NCI-H510A (cell line): Measurements from ENCODE around the gene ARHGAP42.

ENCODE experiments used
- DNase-seq: peaks from one replicate; lab custom pipeline; 2025; lab: John Stamatoyannopoulos, UW

ARHGAP42 gene

GRCh38 chr11:100832829-100833228, 145.7 kb downstream of the ARHGAP42 start:
- DNase-seq, result no peak

- no peak for DNase-seq
These were observed 146.2 kb downstream of the ARHGAP42 start for GRCh38 chr11:100833276-100833675.

DNA sequence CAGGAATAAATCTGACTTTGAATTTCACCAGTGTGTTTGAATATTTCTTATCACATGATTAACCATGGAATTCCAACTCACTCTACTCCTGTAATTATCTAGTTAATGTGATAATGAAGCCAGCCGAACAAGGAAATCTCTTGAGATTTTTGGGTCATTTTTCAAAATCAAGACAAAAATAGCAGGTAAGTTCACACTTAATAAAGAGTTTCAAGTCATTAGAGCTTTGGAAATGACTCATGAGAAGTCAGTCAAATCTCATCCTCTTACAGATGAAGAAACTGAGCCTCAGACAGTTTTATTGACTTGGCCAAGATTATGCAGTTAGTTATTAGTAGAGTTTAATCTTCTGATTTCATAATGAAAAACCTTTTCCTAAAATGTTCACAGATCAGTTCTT, 148.8 kb downstream of the ARHGAP42 start:
- no peak for DNase-seq

GRCh38 chr11:100837311-100837710, 150.2 kb downstream of the ARHGAP42 start:
- no peak for DNase-seq

- DNase-seq, result no peak
These were observed 154.8 kb downstream of the ARHGAP42 start for GRCh38 chr11:100841711-100842407.

DNA sequence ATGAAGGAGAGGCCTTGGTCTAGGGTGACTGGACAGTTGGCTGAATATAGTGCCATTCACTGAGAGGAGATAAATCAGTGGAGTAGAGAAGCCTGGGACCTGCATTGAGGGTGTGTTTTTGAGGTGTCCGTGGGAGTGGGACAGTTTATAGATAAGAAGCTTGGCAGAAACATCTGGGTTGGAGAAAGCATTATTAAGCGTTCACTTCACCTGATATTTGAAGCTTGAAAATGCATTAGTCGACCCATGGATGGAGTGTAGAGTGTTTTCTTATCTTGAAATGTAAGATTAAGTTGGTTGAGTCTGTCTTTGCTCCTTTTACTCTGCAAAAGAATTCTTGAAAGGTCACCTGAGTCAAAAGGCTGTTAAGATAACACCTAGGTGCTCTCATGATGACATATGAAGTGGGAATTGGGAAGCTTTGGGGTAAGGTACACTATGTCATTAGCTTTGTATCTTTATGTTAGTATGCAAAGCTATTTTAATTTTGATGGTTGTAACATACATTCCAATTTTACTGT, 160.7 kb downstream of the ARHGAP42 start:
- no peak for DNase-seq

DNA sequence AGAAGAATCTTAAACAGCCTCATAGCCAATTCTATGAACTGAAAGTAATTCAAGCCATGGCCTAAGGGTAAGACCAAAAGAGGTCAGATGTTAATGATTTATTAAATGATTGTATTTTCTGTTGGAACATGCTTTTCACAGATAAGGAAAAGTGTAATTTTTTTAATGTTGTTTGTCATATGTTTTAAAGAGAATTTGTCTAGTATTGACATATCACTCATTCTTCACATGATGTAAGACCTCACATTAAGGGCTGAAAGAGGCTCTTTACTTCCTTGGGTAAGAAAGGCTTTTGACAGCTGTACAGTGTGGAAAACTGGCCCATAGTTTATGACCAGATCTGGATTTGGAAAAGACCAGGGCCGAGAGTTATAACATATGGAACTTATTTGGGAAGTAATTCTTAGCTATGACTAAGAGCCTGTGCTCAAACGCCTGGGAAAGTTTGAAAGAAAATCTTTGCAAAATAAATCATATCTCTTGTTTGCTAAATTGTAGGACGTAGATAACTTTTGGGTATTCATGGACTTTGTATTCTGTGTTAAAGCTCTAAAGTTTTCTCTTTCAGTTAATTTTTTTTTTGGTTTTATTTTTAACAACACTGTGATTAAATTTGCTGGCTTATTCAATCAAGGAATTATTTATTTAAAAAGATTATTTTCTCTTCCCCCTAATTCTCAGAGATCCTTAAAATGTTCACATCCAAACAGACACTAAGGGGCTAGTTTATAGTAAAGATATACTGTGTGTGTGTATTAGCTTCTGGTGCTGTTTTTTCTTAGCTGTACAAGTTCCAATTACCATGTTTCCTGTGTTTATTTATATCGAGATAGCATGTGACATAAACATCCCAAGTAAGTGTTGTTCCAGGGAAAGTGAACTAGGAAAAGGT, 162.2 kb downstream of the ARHGAP42 start:
- DNase-seq, result no peak

DNA sequence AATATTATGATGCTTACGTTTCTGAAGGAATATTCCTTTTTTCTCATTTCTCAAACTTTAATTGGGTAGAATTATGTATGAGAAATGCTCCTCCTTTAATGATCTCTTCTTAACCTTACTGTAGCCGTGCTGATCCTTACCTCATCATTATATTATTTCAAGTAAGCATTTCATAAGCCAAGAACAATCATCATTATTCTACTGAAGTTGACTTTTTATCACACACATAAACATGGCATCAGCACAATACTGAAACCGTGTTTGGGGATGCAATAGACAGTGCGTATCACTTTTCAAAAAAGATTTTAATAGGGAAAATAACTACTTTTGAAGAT, 162.8 kb downstream of the ARHGAP42 start:
- no peak for DNase-seq

- DNase-seq, result no peak
These were observed 164.1 kb downstream of the ARHGAP42 start for GRCh38 chr11:100851147-100851546.

- DNase-seq, result no peak
These were observed 164.6 kb downstream of the ARHGAP42 start for GRCh38 chr11:100851584-100852152.

DNA sequence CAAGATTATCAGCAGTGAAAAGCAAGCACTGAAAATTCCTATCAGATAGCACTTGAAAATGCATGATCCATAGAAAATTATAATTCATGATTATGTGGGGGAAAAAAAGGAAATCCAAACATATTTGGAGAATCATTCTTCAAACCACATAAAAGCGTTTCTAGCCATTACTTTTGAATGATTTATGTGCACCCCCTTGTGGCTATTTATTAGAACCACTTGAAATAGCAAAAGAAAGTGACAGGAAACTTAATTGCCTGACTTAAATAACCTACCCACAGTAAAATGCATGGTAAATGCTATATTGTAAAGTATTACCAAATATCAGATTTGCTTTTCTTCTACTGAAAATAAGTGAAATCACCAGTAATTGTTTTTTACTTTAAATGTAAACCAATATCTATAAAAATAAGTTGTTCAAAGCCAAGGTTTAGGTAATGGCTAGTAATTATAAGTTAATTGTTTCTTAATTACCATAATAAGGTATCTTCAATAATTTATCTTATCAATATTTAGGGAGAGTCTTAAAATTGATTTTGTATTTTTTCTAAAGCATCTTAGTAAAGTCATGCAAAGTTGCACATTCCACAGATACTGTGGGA, 168.5 kb downstream of the ARHGAP42 start:
- DNase-seq, result no peak

DNA sequence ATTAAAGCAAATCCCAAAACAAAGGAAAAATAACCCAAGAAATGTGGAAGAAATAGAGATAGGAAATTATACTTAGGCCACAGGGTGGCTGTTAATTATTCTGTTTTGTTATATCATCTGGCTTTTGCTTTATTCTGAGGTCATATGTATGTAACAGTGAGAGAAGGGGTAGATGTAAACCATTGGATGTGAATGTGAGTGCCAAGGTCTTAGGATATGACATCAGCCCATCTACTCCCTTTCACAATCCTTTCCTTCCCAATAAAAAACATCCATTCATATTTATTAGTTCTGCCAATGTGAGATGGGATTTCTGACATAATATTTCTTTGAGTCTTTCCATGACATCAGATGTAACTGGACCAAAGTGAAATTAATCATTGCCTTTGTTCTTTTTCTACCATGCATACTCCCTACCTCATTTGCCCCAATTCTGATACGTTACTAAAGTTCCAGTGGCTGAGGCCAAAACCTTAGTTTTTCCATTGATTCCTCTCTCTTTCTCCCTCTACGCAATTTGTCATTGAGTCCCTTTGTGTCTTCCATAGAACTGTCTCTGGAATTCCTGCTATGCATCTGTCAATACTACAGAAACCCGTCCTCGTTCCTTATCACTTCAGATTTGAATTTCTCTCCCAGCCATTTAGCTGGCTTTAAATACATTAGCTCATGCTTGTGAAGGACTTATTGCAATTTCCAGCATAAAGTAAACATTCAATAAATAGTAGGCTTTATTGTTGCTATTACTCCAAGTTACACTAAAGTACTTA, 170.3 kb downstream of the ARHGAP42 start:
- DNase-seq, result no peak

DNA sequence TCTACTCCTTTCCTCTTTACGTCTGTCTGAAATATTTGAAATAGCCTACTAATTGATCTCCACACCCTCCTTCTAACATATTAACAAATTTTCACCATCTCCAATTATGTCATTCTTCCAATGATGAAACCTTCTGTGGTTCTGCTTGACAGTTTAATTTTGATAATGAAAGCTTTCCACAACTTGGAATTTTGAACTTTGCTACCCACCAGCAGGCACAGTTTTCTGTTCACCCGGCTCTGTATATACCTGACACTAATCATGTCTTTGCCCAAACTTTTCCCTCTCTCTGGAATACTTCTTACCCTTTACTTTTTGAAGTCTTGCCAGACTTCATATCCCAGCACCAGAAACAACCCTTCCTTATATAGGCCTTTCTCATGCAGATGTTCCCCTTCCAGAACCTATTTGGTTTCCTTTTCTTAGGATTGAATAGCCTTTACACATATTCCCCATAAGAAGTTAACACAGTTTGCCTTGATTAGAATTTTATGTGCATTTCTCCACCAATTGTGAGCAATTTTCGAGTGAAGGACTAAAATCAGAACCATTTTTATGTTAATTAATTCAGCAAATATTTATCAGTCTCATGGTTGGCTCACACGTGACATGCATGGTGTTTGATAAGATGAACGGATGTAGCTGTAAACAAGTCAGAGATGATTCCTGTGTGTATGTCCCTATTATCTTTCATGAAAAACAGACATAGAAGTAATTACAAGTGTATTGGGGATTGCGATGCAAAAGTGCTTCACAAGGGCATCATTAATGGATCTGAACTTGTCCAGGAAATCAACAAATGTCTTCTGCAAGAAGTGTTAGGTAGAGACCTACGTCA, 173.4 kb downstream of the ARHGAP42 start:
- DNase-seq, result no peak

- DNase-seq, result no peak
These were observed 174.1 kb downstream of the ARHGAP42 start for GRCh38 chr11:100861212-100861611.

DNA sequence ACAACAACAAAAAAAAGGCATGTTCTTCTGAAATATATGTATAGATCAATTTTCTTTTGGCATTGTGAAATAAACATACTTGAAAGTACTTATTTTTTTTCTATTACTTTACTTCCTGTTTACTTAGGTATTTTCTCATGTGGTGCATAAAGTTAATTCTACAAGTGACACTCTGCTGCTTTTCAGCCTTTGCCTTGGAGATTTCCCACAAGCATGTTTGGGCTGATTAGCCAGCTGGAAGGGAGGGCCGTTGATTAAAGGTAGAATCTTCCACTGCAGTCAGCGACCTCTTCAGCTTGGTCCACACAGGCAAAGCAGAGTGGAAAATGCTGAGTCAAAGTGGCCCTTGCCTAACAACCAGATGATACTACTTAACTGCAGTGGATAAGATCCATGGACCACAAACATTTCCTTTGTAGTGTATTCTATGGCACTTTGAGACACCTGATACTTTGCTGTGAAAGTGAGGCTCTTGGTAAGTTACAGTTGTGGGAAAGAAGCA, 176.0 kb downstream of the ARHGAP42 start:
- DNase-seq, result no peak

- DNase-seq, result no peak
These were observed 178.5 kb downstream of the ARHGAP42 start for GRCh38 chr11:100865443-100866065.

- no peak for DNase-seq
These were observed 179.4 kb downstream of the ARHGAP42 start for GRCh38 chr11:100866453-100866852.

DNA sequence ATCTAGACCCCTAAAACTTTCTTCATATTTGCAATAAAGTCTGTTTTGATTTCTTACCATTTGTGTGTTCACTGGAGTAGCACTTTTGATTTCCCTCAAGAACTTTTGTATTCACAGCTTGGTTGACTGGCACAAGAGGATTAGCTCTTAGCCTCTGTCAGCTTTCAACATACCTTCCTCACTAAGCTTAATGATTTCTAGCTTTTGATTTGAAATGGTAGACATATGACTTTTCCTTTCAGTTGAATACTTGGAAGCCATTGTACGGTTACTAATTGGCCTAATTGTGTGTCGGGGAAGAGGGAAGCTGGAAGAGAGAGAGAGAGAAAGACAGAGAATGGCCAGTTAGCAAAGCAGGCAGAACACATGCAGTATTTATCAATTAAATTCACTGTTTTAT, 180.5 kb downstream of the ARHGAP42 start:
- no peak for DNase-seq

GRCh38 chr11:100869328-100869727, 182.2 kb downstream of the ARHGAP42 start:
- no peak for DNase-seq

- DNase-seq, result no peak
These were observed 183.1 kb downstream of the ARHGAP42 start for GRCh38 chr11:100870138-100870537.
